Measurements from ENCODE around the gene CETN2.
A peak's percentile ranks its signal among the peaks of the same experiment; 100 is the strongest.
"Not testable (repeated sequence)": the region's sequence is repeated elsewhere in the genome, so short reads cannot be mapped to it uniquely, and the experiment has no call there.

CETN2 gene

GRCh38 chrX:152831391-152831790 is 834 bp upstream of the CETN2 start:
- DNase-seq, result no peak

- DNase-seq, result peak; percentile 12
Observed at GRCh38 chrX:152824841-152825374, 5.6 kb downstream of the CETN2 start.

- no peak for DNase-seq
Observed at GRCh38 chrX:152823657-152824056, 6.9 kb downstream of the CETN2 start.

- no peak for DNase-seq
Observed at GRCh38 chrX:152822383-152823086, 8.0 kb downstream of the CETN2 start.

GRCh38 chrX:152821145-152821765 is 9.3 kb downstream of the CETN2 start:
- DNase-seq, result peak; percentile 26

- DNase-seq, result peak; percentile 70
Observed at GRCh38 chrX:152819732-152820131, 10.8 kb downstream of the CETN2 start.

- DNase-seq, result peak; percentile 43
Observed at GRCh38 chrX:152819266-152819665, 11.3 kb downstream of the CETN2 start.

GRCh38 chrX:152818356-152818755 is 12.2 kb downstream of the CETN2 start:
- no peak for DNase-seq

- peak; percentile 46 for DNase-seq
Observed at GRCh38 chrX:152817078-152817764, 13.3 kb downstream of the CETN2 start.

- DNase-seq, result no peak
Observed at GRCh38 chrX:152814048-152814447, 16.5 kb downstream of the CETN2 start.

GRCh38 chrX:152813206-152813605 is 17.4 kb downstream of the CETN2 start:
- DNase-seq, result no peak

- DNase-seq, result no peak
Observed at GRCh38 chrX:152810403-152810802, 20.2 kb downstream of the CETN2 start.

- no peak for DNase-seq
Observed at GRCh38 chrX:152806035-152806434, 24.5 kb downstream of the CETN2 start.

- no peak for DNase-seq
Observed at GRCh38 chrX:152798945-152799344, 31.6 kb downstream of the CETN2 start.

GRCh38 chrX:152787062-152787461 is 43.5 kb downstream of the CETN2 start:
- not testable (repeated sequence) for DNase-seq

Measured in fibroblast of skin of right biceps (primary cell).